ENCODE results near the gene FCER2. TPM values are rescaled to one million over a fixed set of nuclear protein-coding genes. Genes with fewer than 3 reads are reported as not detected.

FCER2 gene
- total RNA-seq, 1 donor, result not detected

GRCh38 chr19:7710616-7711015, 8.7 kb upstream of the FCER2 start:
- no peak for DNase-seq (ENCODE audit: low read depth)
- H3K4me3 ChIP-seq (ENCODE audit: low read depth, low read length), result no peak overlapping the region
- TF ChIP-seq, protein P1, sequence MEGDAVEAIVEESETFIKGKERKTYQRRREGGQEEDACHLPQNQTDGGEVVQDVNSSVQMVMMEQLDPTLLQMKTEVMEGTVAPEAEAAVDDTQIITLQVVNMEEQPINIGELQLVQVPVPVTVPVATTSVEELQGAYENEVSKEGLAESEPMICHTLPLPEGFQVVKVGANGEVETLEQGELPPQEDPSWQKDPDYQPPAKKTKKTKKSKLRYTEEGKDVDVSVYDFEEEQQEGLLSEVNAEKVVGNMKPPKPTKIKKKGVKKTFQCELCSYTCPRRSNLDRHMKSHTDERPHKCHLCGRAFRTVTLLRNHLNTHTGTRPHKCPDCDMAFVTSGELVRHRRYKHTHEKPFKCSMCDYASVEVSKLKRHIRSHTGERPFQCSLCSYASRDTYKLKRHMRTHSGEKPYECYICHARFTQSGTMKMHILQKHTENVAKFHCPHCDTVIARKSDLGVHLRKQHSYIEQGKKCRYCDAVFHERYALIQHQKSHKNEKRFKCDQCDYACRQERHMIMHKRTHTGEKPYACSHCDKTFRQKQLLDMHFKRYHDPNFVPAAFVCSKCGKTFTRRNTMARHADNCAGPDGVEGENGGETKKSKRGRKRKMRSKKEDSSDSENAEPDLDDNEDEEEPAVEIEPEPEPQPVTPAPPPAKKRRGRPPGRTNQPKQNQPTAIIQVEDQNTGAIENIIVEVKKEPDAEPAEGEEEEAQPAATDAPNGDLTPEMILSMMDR (IDR thresholded peaks at IDR 0.05; ENCODE audit: insufficient read depth, low read depth, low read length), result no peak

DNA sequence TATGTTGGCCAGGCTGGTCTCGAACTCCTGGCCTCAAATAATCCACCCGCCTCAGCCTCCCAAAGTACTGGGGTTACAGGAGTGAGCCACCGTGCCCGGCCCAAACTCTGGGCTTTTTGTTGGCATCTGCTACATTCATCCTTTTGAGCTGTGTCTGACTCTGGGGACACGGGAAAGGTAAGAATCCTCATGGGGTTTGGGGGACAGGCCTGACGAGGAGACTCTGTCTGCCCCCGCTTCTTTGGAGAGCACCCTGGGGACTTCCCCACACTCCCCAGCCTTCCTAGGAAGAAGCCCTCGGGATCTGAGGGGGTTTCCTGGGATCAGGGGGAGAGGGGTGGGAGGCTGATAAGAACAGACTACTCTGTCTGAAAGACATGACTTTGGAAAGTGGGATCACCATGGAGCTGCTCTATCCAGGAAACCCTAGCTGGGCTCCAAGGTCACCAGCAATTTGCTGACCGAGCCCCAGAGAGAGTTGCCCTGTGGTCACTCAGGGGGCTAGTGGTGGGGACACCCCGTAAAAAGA, 8.1 kb upstream of the FCER2 start:
- H3K4me3 ChIP-seq (ENCODE audit: low read depth, low read length), result no peak overlapping the region
- TF ChIP-seq, protein P1 (IDR thresholded peaks at IDR 0.05; ENCODE audit: insufficient read depth, low read depth, low read length), result no peak
- no peak for DNase-seq (ENCODE audit: low read depth)

DNA sequence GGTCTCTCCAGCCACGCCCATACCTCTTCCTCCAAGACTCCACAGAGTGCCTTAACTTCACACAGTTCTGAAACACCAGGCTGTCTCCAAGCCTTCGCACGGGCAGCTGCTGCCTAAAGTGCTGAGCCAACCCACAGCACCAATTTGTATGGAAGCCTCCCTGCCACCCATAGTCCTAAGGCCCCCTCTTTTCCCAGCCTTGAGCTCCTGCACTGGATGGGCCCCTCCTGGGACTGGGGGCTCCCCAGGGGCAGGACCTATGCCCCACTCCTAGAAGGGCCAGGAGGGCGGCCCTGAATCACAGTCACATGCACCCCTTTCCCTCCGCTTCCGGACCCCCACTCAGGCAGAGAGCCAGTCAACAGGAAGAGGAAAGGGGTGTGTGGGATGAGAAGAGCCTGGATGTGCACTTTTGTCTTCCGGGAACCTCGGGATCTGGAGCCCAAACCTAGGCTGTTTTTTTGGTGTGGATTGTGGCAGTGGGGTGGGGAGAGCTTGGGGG, 5.1 kb upstream of the FCER2 start:
- no peak overlapping the region for H3K4me3 ChIP-seq (ENCODE audit: low read depth, low read length)
- DNase-seq (ENCODE audit: low read depth), result no peak
- TF ChIP-seq, protein P1 (IDR thresholded peaks at IDR 0.05; ENCODE audit: insufficient read depth, low read depth, low read length), result no peak

- DNase-seq (ENCODE audit: low read depth), result no peak
- H3K4me3 ChIP-seq (ENCODE audit: low read depth, low read length), result no peak overlapping the region
- TF ChIP-seq, protein P1 (IDR thresholded peaks at IDR 0.05; ENCODE audit: insufficient read depth, low read depth, low read length), result no peak
These were observed 4.4 kb upstream of the FCER2 start for GRCh38 chr19:7706188-7706954.

GRCh38 chr19:7705387-7706187, 3.7 kb upstream of the FCER2 start:
- TF ChIP-seq, protein P1 (IDR thresholded peaks at IDR 0.05; ENCODE audit: insufficient read depth, low read depth, low read length), result no peak
- DNase-seq (ENCODE audit: low read depth), result no peak
- no peak overlapping the region for H3K4me3 ChIP-seq (ENCODE audit: low read depth, low read length)

- TF ChIP-seq, protein P1 (IDR thresholded peaks at IDR 0.05; ENCODE audit: insufficient read depth, low read depth, low read length), result no peak
- DNase-seq (ENCODE audit: low read depth), result no peak
- H3K4me3 ChIP-seq (ENCODE audit: low read depth, low read length), result no peak overlapping the region
These were observed 2.5 kb upstream of the FCER2 start for GRCh38 chr19:7704280-7705060.

Data from fibroblast of villous mesenchyme (primary cell).